Spleen (tissue), 7 donors: ENCODE measurements around the gene NOL4.

ENCODE experiments used
- POLR2A ChIP-seq, 3 donors: fragments of 450-650 bp; IDR thresholded peaks; one replicate each; pipeline ENCODE4 v1.5.1; 2017; ENCODE audit warnings: antibody characterized with exemption in 3 of 3, mild to moderate bottlenecking in 1 of 3
- POLR2AphosphoS5 ChIP-seq, 3 donors: sonication (generic); formaldehyde crosslinking; IDR thresholded peaks; one replicate each; pipeline ENCODE4 v1.5.1; 2017; ENCODE audit warnings: antibody characterized with exemption in 3 of 3
- TF ChIP-seq, protein P1 (sequence below), 11 experiments: fragments of 200-600 bp in 7 of 11; fragments of 450-650 bp in 4 of 11; sonication (generic) in 4 of 11; IDR thresholded peaks in 8 of 11; conservative IDR thresholded peaks in 3 of 11; 1 replicate in 7 of 11; 2 replicates in 4 of 11; pipeline versions ENCODE4 v1.4.0 to v1.8.0; 2016 to 2021; ENCODE audit warnings: antibody characterized with exemption in 11 of 11, inconsistent platforms in 4 of 11, mild to moderate bottlenecking in 1 of 11
- donor health status: DM: no; HTN: no; CAD: no; lungs with moderate emphysema.
- donor health status: DM: no; HTN: no; CAD: no.
- donor health status: DM: no; HTN: no; CAD: no.

DNA sequence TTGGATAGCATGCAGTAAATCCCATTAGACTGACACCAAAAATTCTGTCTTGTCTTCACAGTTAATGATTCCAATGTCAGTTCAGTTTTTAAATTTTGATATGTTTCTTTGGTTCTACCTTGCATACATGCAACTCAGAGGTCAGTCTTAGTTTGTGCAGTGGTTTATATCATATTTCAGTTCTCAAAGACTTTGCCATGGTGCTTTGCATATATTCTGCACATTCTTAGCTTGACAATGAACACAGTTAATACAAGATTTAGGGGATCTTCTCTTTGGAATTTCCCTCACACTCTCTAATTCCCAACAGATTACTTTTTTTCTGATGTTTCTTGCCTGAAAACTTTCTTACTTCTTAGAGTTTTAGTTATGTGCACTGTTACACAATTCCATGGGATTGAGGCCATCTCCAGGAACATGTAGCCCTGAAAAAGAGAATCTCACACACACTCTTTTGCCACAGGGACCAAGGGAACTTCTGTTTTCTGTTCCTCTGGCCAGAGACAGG lies 17.3 kb downstream of the NOL4 start:
- TF ChIP-seq, protein P1, sequence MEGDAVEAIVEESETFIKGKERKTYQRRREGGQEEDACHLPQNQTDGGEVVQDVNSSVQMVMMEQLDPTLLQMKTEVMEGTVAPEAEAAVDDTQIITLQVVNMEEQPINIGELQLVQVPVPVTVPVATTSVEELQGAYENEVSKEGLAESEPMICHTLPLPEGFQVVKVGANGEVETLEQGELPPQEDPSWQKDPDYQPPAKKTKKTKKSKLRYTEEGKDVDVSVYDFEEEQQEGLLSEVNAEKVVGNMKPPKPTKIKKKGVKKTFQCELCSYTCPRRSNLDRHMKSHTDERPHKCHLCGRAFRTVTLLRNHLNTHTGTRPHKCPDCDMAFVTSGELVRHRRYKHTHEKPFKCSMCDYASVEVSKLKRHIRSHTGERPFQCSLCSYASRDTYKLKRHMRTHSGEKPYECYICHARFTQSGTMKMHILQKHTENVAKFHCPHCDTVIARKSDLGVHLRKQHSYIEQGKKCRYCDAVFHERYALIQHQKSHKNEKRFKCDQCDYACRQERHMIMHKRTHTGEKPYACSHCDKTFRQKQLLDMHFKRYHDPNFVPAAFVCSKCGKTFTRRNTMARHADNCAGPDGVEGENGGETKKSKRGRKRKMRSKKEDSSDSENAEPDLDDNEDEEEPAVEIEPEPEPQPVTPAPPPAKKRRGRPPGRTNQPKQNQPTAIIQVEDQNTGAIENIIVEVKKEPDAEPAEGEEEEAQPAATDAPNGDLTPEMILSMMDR (IDR thresholded peaks at IDR 0.05 in 8 of 11, conservative IDR thresholded peaks at IDR 0.05 in 3 of 11), result no peak
- TF ChIP-seq POLR2A (IDR thresholded peaks at IDR 0.05) (no peak), POLR2AphosphoS5 (IDR thresholded peaks at IDR 0.05) (no peak)
